Measurements from ENCODE around the gene ST3GAL3. TPM values are rescaled to one million over a fixed set of nuclear protein-coding genes. Genes with fewer than 3 reads are reported as not detected.
A peak's percentile ranks its signal among the peaks of the same experiment; 100 is the strongest.

Gene ST3GAL3
- total and polyA plus RNA-seq, 10 of the 15 experiments (the other 5 are each of a cell fraction or from before 2014, with no cell fraction given), result 1.2 to 19.3 (median 11.0) TPM

- no peak for TF ChIP-seq CHD2 (IDR thresholded peaks at IDR 0.05; ENCODE audit: borderline replicate concordance, low read depth, low read length)
Measured at GRCh38 chr1:43970911-43971310, 263.6 kb downstream of the ST3GAL3 start (continued).

- Histone ChIP-seq H2AFZ (ENCODE audit: control insufficient read depth, low read depth, low read length) (no peak overlapping the region), H3K27me3 (replicated peaks in 1 of 2; ENCODE audit: control insufficient read depth in 2 of 2, insufficient read depth in 2 of 2, low read length in 1 of 2) (no peaks in the 10 kb centered on the region), H3K9ac (ENCODE audit: control insufficient read depth, insufficient read depth, low read length) (peak overlapping the region; percentile 89; the same call in 1 of the 2 replicates), H3K9me3 (replicated peaks; ENCODE audit: control insufficient read depth, insufficient read depth, low read length) (no peaks in the 10 kb centered on the region), H3K79me2 (ENCODE audit: control insufficient read depth, insufficient read depth, low read length) (peaks cover 33% of the 10 kb centered on the region), H3K36me3 (ENCODE audit: control insufficient read depth in 2 of 2, insufficient read depth in 2 of 2, low read length in 1 of 2) (peaks cover 9 to 11% of the 10 kb centered on the region in 2 experiments), H3K4me2 (ENCODE audit: control insufficient read depth, insufficient read depth) (peak overlapping the region; percentile 93), H3K4me1 (ENCODE audit: control insufficient read depth, insufficient read depth, low read length) (peaks cover 20% of the 10 kb centered on the region), H3K27ac (ENCODE audit: control insufficient read depth, insufficient read depth) (no peak overlapping the region), H4K20me1 (ENCODE audit: control insufficient read depth, insufficient read depth) (no peaks in the 10 kb centered on the region), H3K4me3 (peak overlapping the region; percentile 98; the same call in 1 of the 2 replicates)
- TF ChIP-seq ATF7 (IDR thresholded peaks at IDR 0.05; ENCODE audit: low read depth), result no peak
- no peak for TF ChIP-seq RAD21 (IDR thresholded peaks at IDR 0.05; ENCODE audit: insufficient read depth, low read depth, low read length)
- TF ChIP-seq CREM (IDR thresholded peaks at IDR 0.05; ENCODE audit: low read depth), result no peak
- TF ChIP-seq, protein P1, sequence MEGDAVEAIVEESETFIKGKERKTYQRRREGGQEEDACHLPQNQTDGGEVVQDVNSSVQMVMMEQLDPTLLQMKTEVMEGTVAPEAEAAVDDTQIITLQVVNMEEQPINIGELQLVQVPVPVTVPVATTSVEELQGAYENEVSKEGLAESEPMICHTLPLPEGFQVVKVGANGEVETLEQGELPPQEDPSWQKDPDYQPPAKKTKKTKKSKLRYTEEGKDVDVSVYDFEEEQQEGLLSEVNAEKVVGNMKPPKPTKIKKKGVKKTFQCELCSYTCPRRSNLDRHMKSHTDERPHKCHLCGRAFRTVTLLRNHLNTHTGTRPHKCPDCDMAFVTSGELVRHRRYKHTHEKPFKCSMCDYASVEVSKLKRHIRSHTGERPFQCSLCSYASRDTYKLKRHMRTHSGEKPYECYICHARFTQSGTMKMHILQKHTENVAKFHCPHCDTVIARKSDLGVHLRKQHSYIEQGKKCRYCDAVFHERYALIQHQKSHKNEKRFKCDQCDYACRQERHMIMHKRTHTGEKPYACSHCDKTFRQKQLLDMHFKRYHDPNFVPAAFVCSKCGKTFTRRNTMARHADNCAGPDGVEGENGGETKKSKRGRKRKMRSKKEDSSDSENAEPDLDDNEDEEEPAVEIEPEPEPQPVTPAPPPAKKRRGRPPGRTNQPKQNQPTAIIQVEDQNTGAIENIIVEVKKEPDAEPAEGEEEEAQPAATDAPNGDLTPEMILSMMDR (IDR thresholded peaks at IDR 0.05 in 2 of 3, conservative IDR thresholded peaks at IDR 0.05 in 1 of 3; ENCODE audit: control insufficient read depth in 2 of 3, extremely low read depth in 1 of 3, insufficient read depth in 1 of 3, low read depth in 3 of 3, low read length in 3 of 3), result no peak
- no peak for TF ChIP-seq YBX1 (IDR thresholded peaks at IDR 0.05)
- no peak for TF ChIP-seq SRF (IDR thresholded peaks at IDR 0.05; ENCODE audit: low read depth in 2 of 2, low read length in 2 of 2)
- no peak for TF ChIP-seq POLR2AphosphoS5 (IDR thresholded peaks at IDR 0.05; ENCODE audit: low read length)
- no peak for TF ChIP-seq TARDBP (IDR thresholded peaks at IDR 0.05; ENCODE audit: borderline replicate concordance)
- no peak for TF ChIP-seq ZNF274 (IDR thresholded peaks at IDR 0.05; ENCODE audit: insufficient read depth, insufficient read length)
- no peak for TF ChIP-seq HDGF (IDR thresholded peaks at IDR 0.05)
- TF ChIP-seq, protein P2, sequence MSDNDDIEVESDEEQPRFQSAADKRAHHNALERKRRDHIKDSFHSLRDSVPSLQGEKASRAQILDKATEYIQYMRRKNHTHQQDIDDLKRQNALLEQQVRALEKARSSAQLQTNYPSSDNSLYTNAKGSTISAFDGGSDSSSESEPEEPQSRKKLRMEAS (IDR thresholded peaks at IDR 0.05; ENCODE audit: low read depth, low read length), result no peak
- TF ChIP-seq JUNB (IDR thresholded peaks at IDR 0.05), result no peak
- BruUV-seq (replicated peaks), result no TSS peak
- ATAC-seq, result no peak
- ChIA-PET CTCF (interaction anchor here (0.7 to 2.0 kb wide), 4 partner anchors 28 to 320 kb away, joined by 3 to 6 read pairs (median 3); partner anchors contain the start of gene DMAP1), RAD21 (ENCODE audit: unreplicated experiment) (interaction anchor here (2.6 kb wide), 1 partner anchor 208 kb away, joined by 6 read pairs; no protein-coding TSS in a partner anchor), SMC1A (ENCODE audit: uncharacterized antibody, unreplicated experiment) (no interaction called here), POLR2A (interaction anchor here (1.1 kb wide), 1 partner anchor 322 kb away, joined by 3 read pairs; the partner anchor contains the start of gene KDM4A)
- intact Hi-C loops (cut with micrococcal nuclease; ENCODE audit: unreplicated experiment) (no loop called here), in situ Hi-C loops (cut with MboI) (no loop called here)
- 97% methylated on average over 17 of the region's 17 CpGs for WGBS (ENCODE audit: insufficient coverage, insufficient replicate concordance, low lambda C conversion rate, missing lambda C conversion rate)
- FAIRE-seq, result no peak
- no peak for DNase-seq (ENCODE audit: low read depth, low spot score)
Measured at GRCh38 chr1:43971336-43971980, 264.1 kb downstream of the ST3GAL3 start.

Data from GM12878 (cell line).